HepG2 (cell line): ENCODE results near the gene CACNA2D1. TPM values are rescaled to one million over a fixed set of nuclear protein-coding genes. Genes with fewer than 3 reads are reported as not detected.

Experiments
- ATAC-seq: fragments of 200-7000 bp; cut with Tn5 transposase; 3 replicates; pipeline ENCODE4 v1.9.1; 2020; ENCODE audit warnings: mild to moderate bottlenecking, moderate library complexity
- BruUV-seq: library from RNA; stranded (reverse); fragments of 400-500 nt; replicated peaks from 2 replicates; lab custom pipeline; 2021; lab: Mats Ljungman, UMichigan
- CTCF ChIA-PET: fragments of 300-600 bp; formaldehyde crosslinking; extraction: SDS; loops from one replicate; lab custom pipeline; 2021; ENCODE audit warnings: low total read pairs, inconsistent platforms, low intra/inter-chr PET ratio; lab: Yijun Ruan, JAX
- POLR2A ChIA-PET: fragments of 350-600 bp; sonication (Branson Sonifier 250); formaldehyde crosslinking; loops from one replicate; lab custom pipeline; 2020; ENCODE audit warnings: antibody characterized with exemption, inconsistent platforms; lab: Yijun Ruan, JAX
- DNase-seq: peaks from one replicate; pipeline ENCODE4 v3.0.0-alpha.2; 2015; ENCODE audit warnings: low spot score
- FAIRE-seq: peaks from 3 replicates; lab custom pipeline; 2011; peaks lifted over from hg19 to GRCh38; lab: Jason Lieb, UNC
- H2AFZ ChIP-seq: one replicate; pipeline ENCODE4 v1.6.1; 2011; ENCODE audit warnings: low read length, inconsistent platforms
- H3K27ac ChIP-seq: fragments of 300-600 bp; 3 replicates; pipeline ENCODE4 v1.8.0; 2011; ENCODE audit warnings: mixed run types, mild to moderate bottlenecking, mixed read lengths, low read length, inconsistent platforms; ENCODE audit not compliant: insufficient read depth; ENCODE audit errors: extremely low read length
- H3K27me3 ChIP-seq, 2 experiments: fragments of 200-600 bp in 1 of 2; 2 replicates in 1 of 2; 3 replicates in 1 of 2; pipeline versions ENCODE4 v1.6.0 to v1.8.0; 2011; ENCODE audit warnings: low read length in 2 of 2, mild to moderate bottlenecking in 2 of 2, moderate library complexity in 2 of 2, inconsistent platforms in 1 of 2; ENCODE audit not compliant: insufficient read depth in 2 of 2, control insufficient read depth in 1 of 2
- H3K36me3 ChIP-seq, 2 experiments: fragments of 200-600 bp in 1 of 2; replicated peaks in 1 of 2; 2 replicates in 1 of 2; 3 replicates in 1 of 2; pipeline versions ENCODE4 v1.5.1 to v1.8.0; 2011; ENCODE audit warnings: low read length in 2 of 2, inconsistent platforms in 1 of 2; ENCODE audit not compliant: insufficient read depth in 2 of 2, control insufficient read depth in 1 of 2
- H3K4me1 ChIP-seq: 2 replicates; pipeline ENCODE4 v1.5.1; 2012; ENCODE audit warnings: low read length, inconsistent platforms; ENCODE audit not compliant: insufficient read depth
- H3K4me2 ChIP-seq: 2 replicates; pipeline ENCODE4 v1.6.0; 2011; ENCODE audit warnings: low read depth, low read length, inconsistent platforms
- H3K4me3 ChIP-seq, 3 experiments: fragments of 200-600 bp in 1 of 3; sonication (generic), shearing (Covaris generic) in 1 of 3; replicated peaks in 1 of 3; 2 replicates each; pipeline ENCODE4 v1.5.1; 2011 to 2016; ENCODE audit warnings: low read length in 3 of 3, inconsistent platforms in 2 of 3, low read depth in 2 of 3, mild to moderate bottlenecking in 2 of 3, control low read depth in 1 of 3, mixed read lengths in 1 of 3; ENCODE audit not compliant: insufficient read depth in 1 of 3
- H3K79me2 ChIP-seq: one replicate; pipeline ENCODE4 v1.6.1; 2011; ENCODE audit warnings: low read length, inconsistent platforms; ENCODE audit not compliant: insufficient read depth
- H3K9ac ChIP-seq: 2 replicates; pipeline ENCODE4 v1.6.0; 2011; ENCODE audit warnings: mild to moderate bottlenecking, low read depth, low read length, inconsistent platforms; ENCODE audit not compliant: insufficient read depth
- H3K9me3 ChIP-seq: 2 replicates; pipeline ENCODE4 v1.5.1; 2012; ENCODE audit warnings: mild to moderate bottlenecking, low read length
- H4K20me1 ChIP-seq: 2 replicates; pipeline ENCODE4 v1.6.0; 2011; ENCODE audit warnings: inconsistent platforms, mild to moderate bottlenecking, low read length, moderate library complexity; ENCODE audit not compliant: insufficient read depth
- CENPT ChIP-seq: sonication (generic); formaldehyde crosslinking; IDR thresholded peaks from 2 replicates; pipeline ENCODE4 v1.8.0; 2022; ENCODE audit warnings: low read depth, mild to moderate bottlenecking, moderate library complexity, missing genetic modification reagents
- HDAC2 ChIP-seq: sonication (generic); formaldehyde crosslinking; IDR thresholded peaks from 2 replicates; pipeline ENCODE4 v1.4.0; 2020; ENCODE audit warnings: missing genetic modification reagents
- MAFF ChIP-seq: IDR thresholded peaks from 2 replicates; pipeline ENCODE4 v1.6.1; 2011; ENCODE audit warnings: low read depth, low read length, improper control_type of control experiment
- MAFK ChIP-seq, 2 experiments: IDR thresholded peaks in 1 of 2; conservative IDR thresholded peaks in 1 of 2; 2 replicates each; pipeline ENCODE4 v1.6.1; 2011; ENCODE audit warnings: improper control_type of control experiment in 2 of 2, low read length in 2 of 2
- ZFP36 ChIP-seq: fragments of 150-350 bp; IDR thresholded peaks from 2 replicates; pipeline ENCODE4 v1.6.1; 2018; ENCODE audit warnings: borderline replicate concordance, low read length, low read depth; ENCODE audit not compliant: partially characterized antibody
- ZNF83 ChIP-seq: sonication (generic); formaldehyde crosslinking; IDR thresholded peaks from 2 replicates; pipeline ENCODE4 v1.4.0; 2020; ENCODE audit warnings: missing genetic modification reagents, mild to moderate bottlenecking, borderline replicate concordance
- WGBS: methylation state at CpG from one replicate; pipeline ENCODE4 v1.1.6; 2017; ENCODE audit warnings: low lambda C conversion rate; 5-methylcytosine and 5-hydroxymethylcytosine counted together
- in situ Hi-C: cut with HindIII; loops from 2 replicates; pipeline ENCODE4 v1.10.0; 2017; ENCODE audit warnings: low pct_unique_long_range_greater_than_20kb; ENCODE audit not compliant: extremely low pct_ligation_motif_present
- intact Hi-C: fragments of 100-400 bp; cut with micrococcal nuclease; formaldehyde crosslinking; loops from one replicate; pipeline ENCODE4 v1.10.0; 2022; ENCODE audit not compliant: unreplicated experiment
- polyA plus RNA-seq, 8 experiments: library from polyadenylated mRNA; depleted of rRNA in 3 of 8; stranded (reverse) in 7 of 8; unstranded in 1 of 8; fragments of >200 nt; fragmentation: Illumina TruSeq in 4 of 8; extraction: Trizol in 4 of 8; gene quantifications; 2 replicates each; pipeline versions ENCODE4 v1.2.1 to v1.2.3, GENCODE V29; 2011 to 2016; ENCODE audit warnings: low read depth in 4 of 8, missing spikeins in 1 of 8, mixed read lengths in 1 of 8; ENCODE audit not compliant: insufficient read depth in 1 of 8
- total RNA-seq, 5 experiments: library from RNA; depleted of rRNA; stranded (reverse); fragments of >200 nt; fragmentation: Illumina TruSeq; extraction: Trizol; gene quantifications; 2 replicates each; pipeline ENCODE4 v1.2.3, GENCODE V29; 2016; ENCODE audit warnings: low read depth in 1 of 5
- TF ChIP-seq, protein P1 (sequence below): sonication (generic); formaldehyde crosslinking; IDR thresholded peaks from 2 replicates; pipeline ENCODE4 v1.9.0; 2021; ENCODE audit warnings: missing genetic modification reagents, mild to moderate bottlenecking, borderline replicate concordance
- TF ChIP-seq, protein P2 (sequence below): sonication (generic); formaldehyde crosslinking; IDR thresholded peaks from 2 replicates; pipeline ENCODE4 v1.4.0; 2020; ENCODE audit warnings: missing genetic modification reagents, borderline replicate concordance
- TF ChIP-seq, protein P3 (sequence below): sonication (generic); formaldehyde crosslinking; IDR thresholded peaks from 2 replicates; pipeline ENCODE4 v1.4.0; 2020; ENCODE audit warnings: mild to moderate bottlenecking, missing genetic modification reagents

Gene CACNA2D1
- total and polyA plus RNA-seq, 2 of the 13 experiments (the other 11 are each of a cell fraction or from before 2014, with no cell fraction given) = not detected

DNA sequence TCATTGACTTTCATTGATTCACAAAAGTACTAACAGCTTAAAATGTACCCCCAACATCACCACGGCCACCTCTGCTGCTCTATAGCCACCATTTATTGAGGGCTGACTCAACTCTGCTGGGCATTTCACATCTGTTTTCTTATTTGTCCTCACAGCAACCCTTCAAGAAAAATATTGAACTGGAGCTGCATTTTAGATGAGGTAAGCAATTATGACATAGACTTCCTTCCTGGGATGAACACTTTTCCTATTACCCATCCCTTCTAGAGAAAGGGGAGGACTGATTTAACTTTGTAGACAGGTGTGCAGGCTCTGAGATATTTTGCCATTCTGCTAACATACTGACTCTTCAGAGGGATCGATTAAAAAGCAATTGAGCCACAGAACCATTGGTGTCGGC is 217.4 kb downstream of the CACNA2D1 start:
- POLR2A ChIA-PET = no interaction called here

DNA sequence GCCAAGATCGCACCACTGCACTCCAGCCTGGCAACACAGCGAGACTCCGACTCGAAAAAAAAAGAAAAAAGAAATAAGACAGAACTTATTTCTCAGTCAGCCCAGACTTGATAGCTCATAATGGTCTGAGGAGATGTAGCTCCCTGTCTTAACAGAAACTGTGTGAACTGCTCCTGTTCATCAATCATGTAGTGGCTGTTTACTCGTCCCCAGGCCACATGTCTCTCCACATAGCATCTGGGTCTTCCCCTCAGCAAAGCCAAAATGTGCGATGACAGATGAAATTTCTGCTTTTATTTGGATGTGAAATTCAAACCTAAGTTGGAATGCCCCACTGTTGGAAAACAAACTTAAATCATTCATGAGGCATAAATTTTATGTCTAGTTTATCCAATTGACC is 219.0 kb downstream of the CACNA2D1 start:
- DNase-seq = no peak
- WGBS = 71% methylated on average over 6 of the region's 6 CpGs
- H2AFZ ChIP-seq = no peak overlapping the region

More for the DNA sequence above, 217.4 kb downstream of the CACNA2D1 start:
- no TSS peak for BruUV-seq
- no peak overlapping the region for H3K4me2 ChIP-seq
- H3K27ac ChIP-seq = no peak overlapping the region
- no peaks in the 10 kb centered on the region for H3K9me3 ChIP-seq
- intact Hi-C loops (no loop called here), in situ Hi-C loops (no loop called here)
- WGBS = 1% methylated on average over 3 of the region's 3 CpGs
- FAIRE-seq (no peak), ATAC-seq (no peak), DNase-seq (no peak)
- H3K4me1 ChIP-seq = no peaks in the 10 kb centered on the region
- H3K4me3 ChIP-seq = no peak overlapping the region
- no peaks in the 10 kb centered on the region for H4K20me1 ChIP-seq
- TF ChIP-seq ZNF83 (CRISPR knock-in tag) = no peak
- peak; percentile 64 to 79 for TF ChIP-seq MAFK (conservative IDR thresholded peaks at IDR 0.05 in 1 of 2, IDR thresholded peaks at IDR 0.05 in 1 of 2; ENCODE audit: low read length in 2 of 2)
- peak; percentile 56 for TF ChIP-seq MAFF
- no peak for TF ChIP-seq CENPT
- CTCF ChIA-PET = no interaction called here
- H3K36me3 ChIP-seq = no peaks in the 10 kb centered on the region
- no peaks in the 10 kb centered on the region for H3K27me3 ChIP-seq
- no peak overlapping the region for H3K9ac ChIP-seq
- H2AFZ ChIP-seq = no peak overlapping the region
- H3K79me2 ChIP-seq = no peaks in the 10 kb centered on the region

More for the DNA sequence above, 219.0 kb downstream of the CACNA2D1 start:
- Histone ChIP-seq H3K9ac (no peak overlapping the region), H3K36me3 (no peaks in the 10 kb centered on the region), H3K4me2 (no peak overlapping the region), H3K27ac (no peak overlapping the region), H4K20me1 (no peaks in the 10 kb centered on the region), H3K27me3 (no peaks in the 10 kb centered on the region), H3K9me3 (no peaks in the 10 kb centered on the region), H3K4me1 (no peaks in the 10 kb centered on the region), H3K79me2 (no peaks in the 10 kb centered on the region)
- ATAC-seq (no peak), FAIRE-seq (no peak)
- CTCF ChIA-PET = no interaction called here
- no TSS peak for BruUV-seq
- POLR2A ChIA-PET = no interaction called here
- in situ Hi-C loops (no loop called here), intact Hi-C loops (no loop called here)
- TF ChIP-seq HDAC2 (CRISPR knock-in tag) (no peak), ZFP36 (no peak)
- TF ChIP-seq, protein P1, sequence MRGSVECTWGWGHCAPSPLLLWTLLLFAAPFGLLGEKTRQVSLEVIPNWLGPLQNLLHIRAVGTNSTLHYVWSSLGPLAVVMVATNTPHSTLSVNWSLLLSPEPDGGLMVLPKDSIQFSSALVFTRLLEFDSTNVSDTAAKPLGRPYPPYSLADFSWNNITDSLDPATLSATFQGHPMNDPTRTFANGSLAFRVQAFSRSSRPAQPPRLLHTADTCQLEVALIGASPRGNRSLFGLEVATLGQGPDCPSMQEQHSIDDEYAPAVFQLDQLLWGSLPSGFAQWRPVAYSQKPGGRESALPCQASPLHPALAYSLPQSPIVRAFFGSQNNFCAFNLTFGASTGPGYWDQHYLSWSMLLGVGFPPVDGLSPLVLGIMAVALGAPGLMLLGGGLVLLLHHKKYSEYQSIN (CRISPR knock-in tag) = no peak
- TF ChIP-seq, protein P2, sequence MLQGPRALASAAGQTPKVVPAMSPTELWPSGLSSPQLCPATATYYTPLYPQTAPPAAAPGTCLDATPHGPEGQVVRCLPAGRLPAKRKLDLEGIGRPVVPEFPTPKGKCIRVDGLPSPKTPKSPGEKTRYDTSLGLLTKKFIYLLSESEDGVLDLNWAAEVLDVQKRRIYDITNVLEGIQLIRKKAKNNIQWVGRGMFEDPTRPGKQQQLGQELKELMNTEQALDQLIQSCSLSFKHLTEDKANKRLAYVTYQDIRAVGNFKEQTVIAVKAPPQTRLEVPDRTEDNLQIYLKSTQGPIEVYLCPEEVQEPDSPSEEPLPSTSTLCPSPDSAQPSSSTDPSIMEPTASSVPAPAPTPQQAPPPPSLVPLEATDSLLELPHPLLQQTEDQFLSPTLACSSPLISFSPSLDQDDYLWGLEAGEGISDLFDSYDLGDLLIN (CRISPR knock-in tag) = no peak
- TF ChIP-seq, protein P3, sequence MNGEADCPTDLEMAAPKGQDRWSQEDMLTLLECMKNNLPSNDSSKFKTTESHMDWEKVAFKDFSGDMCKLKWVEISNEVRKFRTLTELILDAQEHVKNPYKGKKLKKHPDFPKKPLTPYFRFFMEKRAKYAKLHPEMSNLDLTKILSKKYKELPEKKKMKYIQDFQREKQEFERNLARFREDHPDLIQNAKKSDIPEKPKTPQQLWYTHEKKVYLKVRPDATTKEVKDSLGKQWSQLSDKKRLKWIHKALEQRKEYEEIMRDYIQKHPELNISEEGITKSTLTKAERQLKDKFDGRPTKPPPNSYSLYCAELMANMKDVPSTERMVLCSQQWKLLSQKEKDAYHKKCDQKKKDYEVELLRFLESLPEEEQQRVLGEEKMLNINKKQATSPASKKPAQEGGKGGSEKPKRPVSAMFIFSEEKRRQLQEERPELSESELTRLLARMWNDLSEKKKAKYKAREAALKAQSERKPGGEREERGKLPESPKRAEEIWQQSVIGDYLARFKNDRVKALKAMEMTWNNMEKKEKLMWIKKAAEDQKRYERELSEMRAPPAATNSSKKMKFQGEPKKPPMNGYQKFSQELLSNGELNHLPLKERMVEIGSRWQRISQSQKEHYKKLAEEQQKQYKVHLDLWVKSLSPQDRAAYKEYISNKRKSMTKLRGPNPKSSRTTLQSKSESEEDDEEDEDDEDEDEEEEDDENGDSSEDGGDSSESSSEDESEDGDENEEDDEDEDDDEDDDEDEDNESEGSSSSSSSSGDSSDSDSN (CRISPR knock-in tag) = no peak
- TF ChIP-seq, all 625 proteins: peak for 0
- H3K4me3 ChIP-seq = no peak overlapping the region
